HepG2 (cell line): ENCODE results near the gene ACSM3. TPM values are rescaled to one million over a fixed set of nuclear protein-coding genes. Genes with fewer than 3 reads are reported as not detected.
A peak's percentile ranks its signal among the peaks of the same experiment; 100 is the strongest.

Source experiments
- NFIC ChIP-seq: IDR thresholded peaks from 2 replicates; pipeline ENCODE4 v1.6.1; 2012; ENCODE audit warnings: mild to moderate bottlenecking, low read length, inconsistent platforms
- RAD51 ChIP-seq: fragments of 450-650 bp; IDR thresholded peaks from 2 replicates; pipeline ENCODE4 v1.6.1; 2016; ENCODE audit warnings: borderline replicate concordance
- SOX5 ChIP-seq: IDR thresholded peaks from 2 replicates; pipeline ENCODE4 v1.6.1; 2016; ENCODE audit warnings: borderline replicate concordance
- SSRP1 ChIP-seq: IDR thresholded peaks from 2 replicates; pipeline ENCODE4 v1.6.1; 2016; ENCODE audit warnings: control low read depth
- TBP ChIP-seq: sonication (generic); formaldehyde crosslinking; IDR thresholded peaks from 2 replicates; pipeline ENCODE4 v1.5.0; 2020; ENCODE audit warnings: missing genetic modification reagents
- ZFYVE20 ChIP-seq: sonication (generic); formaldehyde crosslinking; IDR thresholded peaks from 2 replicates; pipeline ENCODE4 v1.8.0; 2023; ENCODE audit warnings: low read depth, mild to moderate bottlenecking, moderate library complexity, missing genetic modification reagents, borderline replicate concordance
- ZNF552 ChIP-seq: sonication (generic); formaldehyde crosslinking; IDR thresholded peaks from 2 replicates; pipeline ENCODE4 v1.9.0; 2022; ENCODE audit warnings: missing genetic modification reagents, mild to moderate bottlenecking, borderline replicate concordance
- ZNF614 ChIP-seq: IDR thresholded peaks from 2 replicates; pipeline ENCODE4 v1.6.1; 2018; ENCODE audit warnings: missing biosample characterization, missing genetic modification reagents, inconsistent platforms, borderline replicate concordance
- ZNF775 ChIP-seq: sonication (generic); formaldehyde crosslinking; IDR thresholded peaks from 2 replicates; pipeline ENCODE4 v1.4.0; 2020; ENCODE audit warnings: missing genetic modification reagents, mild to moderate bottlenecking, moderate library complexity, borderline replicate concordance
- polyA plus RNA-seq, 8 experiments: library from polyadenylated mRNA; depleted of rRNA in 3 of 8; stranded (reverse) in 7 of 8; unstranded in 1 of 8; fragments of >200 nt; fragmentation: Illumina TruSeq in 4 of 8; extraction: Trizol in 4 of 8; gene quantifications; 2 replicates each; pipeline versions ENCODE4 v1.2.1 to v1.2.3, GENCODE V29; 2011 to 2016; ENCODE audit warnings: low read depth in 4 of 8, missing spikeins in 1 of 8, mixed read lengths in 1 of 8; ENCODE audit not compliant: insufficient read depth in 1 of 8
- total RNA-seq, 5 experiments: library from RNA; depleted of rRNA; stranded (reverse); fragments of >200 nt; fragmentation: Illumina TruSeq; extraction: Trizol; gene quantifications; 2 replicates each; pipeline ENCODE4 v1.2.3, GENCODE V29; 2016; ENCODE audit warnings: low read depth in 1 of 5
- TF ChIP-seq, protein P1 (sequence below): sonication (generic); formaldehyde crosslinking; IDR thresholded peaks from 2 replicates; pipeline ENCODE4 v1.4.0; 2020; ENCODE audit warnings: missing genetic modification reagents, borderline replicate concordance
- TF ChIP-seq, protein P2 (sequence below): sonication (generic); formaldehyde crosslinking; IDR thresholded peaks from 2 replicates; pipeline ENCODE4 v1.5.0; 2020; ENCODE audit warnings: missing genetic modification reagents
- TF ChIP-seq, protein P3 (sequence below): sonication (generic); formaldehyde crosslinking; IDR thresholded peaks from 2 replicates; pipeline ENCODE4 v1.4.0; 2020; ENCODE audit warnings: missing genetic modification reagents, mild to moderate bottlenecking, borderline replicate concordance
- TF ChIP-seq, protein P4 (sequence below): sonication (generic); formaldehyde crosslinking; IDR thresholded peaks from 2 replicates; pipeline ENCODE4 v1.5.1; 2020; ENCODE audit warnings: mild to moderate bottlenecking, moderate library complexity, missing genetic modification reagents
- TF ChIP-seq, protein P5 (sequence below): sonication (generic); formaldehyde crosslinking; IDR thresholded peaks from 2 replicates; pipeline ENCODE4 v1.8.1; 2023; ENCODE audit warnings: mild to moderate bottlenecking, moderate library complexity, missing genetic modification reagents
- TF ChIP-seq, protein P6 (sequence below): IDR thresholded peaks from 2 replicates; pipeline ENCODE4 v1.6.1; 2016; ENCODE audit warnings: missing compliant biosample characterization, missing genetic modification reagents, borderline replicate concordance

Gene ACSM3
- total and polyA plus RNA-seq, 2 of the 13 experiments (the other 11 are each of a cell fraction or from before 2014, with no cell fraction given), result 74.0 to 108 TPM

DNA sequence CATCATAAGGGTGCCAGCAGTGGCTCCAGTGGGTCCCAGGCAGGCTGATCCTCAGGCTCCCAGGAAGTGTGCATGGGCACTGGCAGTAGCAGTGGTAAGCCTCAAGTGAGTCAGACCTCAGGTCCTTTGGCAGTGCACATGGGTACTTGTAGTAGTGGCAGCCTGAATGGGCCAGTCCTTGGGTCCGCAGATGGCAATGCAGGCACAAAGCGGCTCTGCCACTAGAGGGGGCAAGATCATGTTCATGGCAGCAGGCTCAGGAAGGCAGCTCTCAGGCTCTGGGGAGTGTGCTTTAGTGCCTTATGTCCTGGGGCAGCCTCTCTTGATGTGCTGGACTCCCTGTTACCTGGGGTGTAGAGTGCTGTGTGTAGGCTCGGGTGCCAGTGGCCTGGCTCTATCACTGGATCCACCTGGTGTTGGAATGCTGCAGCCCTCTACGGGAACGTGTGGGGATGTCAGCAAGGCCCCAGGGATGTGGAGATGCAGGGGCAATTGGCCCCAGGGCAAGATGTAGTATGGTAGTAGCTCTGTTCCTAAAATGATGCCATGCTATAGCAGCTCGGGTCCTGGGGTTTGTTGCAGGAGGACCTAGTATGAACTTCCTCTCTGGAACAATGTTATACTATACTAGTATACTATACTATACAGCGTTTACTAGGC, 11.0 kb downstream of the ACSM3 start (continued):
- TF ChIP-seq TBP (CRISPR knock-in tag) (no peak), ZNF614 (CRISPR knock-in tag) (no peak), NFIC (no peak), ZNF775 (CRISPR knock-in tag) (no peak), SOX5 (CRISPR knock-in tag) (no peak), ZFYVE20 (no peak), ZNF552 (no peak), SSRP1 (no peak), RAD51 (no peak)
- TF ChIP-seq, protein P1, sequence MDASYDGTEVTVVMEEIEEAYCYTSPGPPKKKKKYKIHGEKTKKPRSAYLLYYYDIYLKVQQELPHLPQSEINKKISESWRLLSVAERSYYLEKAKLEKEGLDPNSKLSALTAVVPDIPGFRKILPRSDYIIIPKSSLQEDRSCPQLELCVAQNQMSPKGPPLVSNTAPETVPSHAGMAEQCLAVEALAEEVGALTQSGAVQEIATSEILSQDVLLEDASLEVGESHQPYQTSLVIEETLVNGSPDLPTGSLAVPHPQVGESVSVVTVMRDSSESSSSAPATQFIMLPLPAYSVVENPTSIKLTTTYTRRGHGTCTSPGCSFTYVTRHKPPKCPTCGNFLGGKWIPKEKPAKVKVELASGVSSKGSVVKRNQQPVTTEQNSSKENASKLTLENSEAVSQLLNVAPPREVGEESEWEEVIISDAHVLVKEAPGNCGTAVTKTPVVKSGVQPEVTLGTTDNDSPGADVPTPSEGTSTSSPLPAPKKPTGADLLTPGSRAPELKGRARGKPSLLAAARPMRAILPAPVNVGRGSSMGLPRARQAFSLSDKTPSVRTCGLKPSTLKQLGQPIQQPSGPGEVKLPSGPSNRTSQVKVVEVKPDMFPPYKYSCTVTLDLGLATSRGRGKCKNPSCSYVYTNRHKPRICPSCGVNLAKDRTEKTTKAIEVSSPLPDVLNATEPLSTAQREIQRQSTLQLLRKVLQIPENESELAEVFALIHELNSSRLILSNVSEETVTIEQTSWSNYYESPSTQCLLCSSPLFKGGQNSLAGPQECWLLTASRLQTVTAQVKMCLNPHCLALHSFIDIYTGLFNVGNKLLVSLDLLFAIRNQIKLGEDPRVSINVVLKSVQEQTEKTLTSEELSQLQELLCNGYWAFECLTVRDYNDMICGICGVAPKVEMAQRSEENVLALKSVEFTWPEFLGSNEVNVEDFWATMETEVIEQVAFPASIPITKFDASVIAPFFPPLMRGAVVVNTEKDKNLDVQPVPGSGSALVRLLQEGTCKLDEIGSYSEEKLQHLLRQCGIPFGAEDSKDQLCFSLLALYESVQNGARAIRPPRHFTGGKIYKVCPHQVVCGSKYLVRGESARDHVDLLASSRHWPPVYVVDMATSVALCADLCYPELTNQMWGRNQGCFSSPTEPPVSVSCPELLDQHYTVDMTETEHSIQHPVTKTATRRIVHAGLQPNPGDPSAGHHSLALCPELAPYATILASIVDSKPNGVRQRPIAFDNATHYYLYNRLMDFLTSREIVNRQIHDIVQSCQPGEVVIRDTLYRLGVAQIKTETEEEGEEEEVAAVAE, result no peak
- TF ChIP-seq, protein P2, sequence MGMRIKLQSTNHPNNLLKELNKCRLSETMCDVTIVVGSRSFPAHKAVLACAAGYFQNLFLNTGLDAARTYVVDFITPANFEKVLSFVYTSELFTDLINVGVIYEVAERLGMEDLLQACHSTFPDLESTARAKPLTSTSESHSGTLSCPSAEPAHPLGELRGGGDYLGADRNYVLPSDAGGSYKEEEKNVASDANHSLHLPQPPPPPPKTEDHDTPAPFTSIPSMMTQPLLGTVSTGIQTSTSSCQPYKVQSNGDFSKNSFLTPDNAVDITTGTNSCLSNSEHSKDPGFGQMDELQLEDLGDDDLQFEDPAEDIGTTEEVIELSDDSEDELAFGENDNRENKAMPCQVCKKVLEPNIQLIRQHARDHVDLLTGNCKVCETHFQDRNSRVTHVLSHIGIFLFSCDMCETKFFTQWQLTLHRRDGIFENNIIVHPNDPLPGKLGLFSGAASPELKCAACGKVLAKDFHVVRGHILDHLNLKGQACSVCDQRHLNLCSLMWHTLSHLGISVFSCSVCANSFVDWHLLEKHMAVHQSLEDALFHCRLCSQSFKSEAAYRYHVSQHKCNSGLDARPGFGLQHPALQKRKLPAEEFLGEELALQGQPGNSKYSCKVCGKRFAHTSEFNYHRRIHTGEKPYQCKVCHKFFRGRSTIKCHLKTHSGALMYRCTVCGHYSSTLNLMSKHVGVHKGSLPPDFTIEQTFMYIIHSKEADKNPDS (CRISPR knock-in tag), result no peak
- TF ChIP-seq, protein P3, sequence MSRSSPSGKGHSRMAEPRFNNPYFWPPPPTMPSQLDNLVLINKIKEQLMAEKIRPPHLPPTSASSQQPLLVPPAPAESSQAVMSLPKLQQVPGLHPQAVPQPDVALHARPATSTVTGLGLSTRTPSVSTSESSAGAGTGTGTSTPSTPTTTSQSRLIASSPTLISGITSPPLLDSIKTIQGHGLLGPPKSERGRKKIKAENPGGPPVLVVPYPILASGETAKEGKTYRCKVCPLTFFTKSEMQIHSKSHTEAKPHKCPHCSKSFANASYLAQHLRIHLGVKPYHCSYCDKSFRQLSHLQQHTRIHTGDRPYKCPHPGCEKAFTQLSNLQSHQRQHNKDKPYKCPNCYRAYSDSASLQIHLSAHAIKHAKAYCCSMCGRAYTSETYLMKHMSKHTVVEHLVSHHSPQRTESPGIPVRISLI (CRISPR knock-in tag), result no peak
- TF ChIP-seq, protein P4, sequence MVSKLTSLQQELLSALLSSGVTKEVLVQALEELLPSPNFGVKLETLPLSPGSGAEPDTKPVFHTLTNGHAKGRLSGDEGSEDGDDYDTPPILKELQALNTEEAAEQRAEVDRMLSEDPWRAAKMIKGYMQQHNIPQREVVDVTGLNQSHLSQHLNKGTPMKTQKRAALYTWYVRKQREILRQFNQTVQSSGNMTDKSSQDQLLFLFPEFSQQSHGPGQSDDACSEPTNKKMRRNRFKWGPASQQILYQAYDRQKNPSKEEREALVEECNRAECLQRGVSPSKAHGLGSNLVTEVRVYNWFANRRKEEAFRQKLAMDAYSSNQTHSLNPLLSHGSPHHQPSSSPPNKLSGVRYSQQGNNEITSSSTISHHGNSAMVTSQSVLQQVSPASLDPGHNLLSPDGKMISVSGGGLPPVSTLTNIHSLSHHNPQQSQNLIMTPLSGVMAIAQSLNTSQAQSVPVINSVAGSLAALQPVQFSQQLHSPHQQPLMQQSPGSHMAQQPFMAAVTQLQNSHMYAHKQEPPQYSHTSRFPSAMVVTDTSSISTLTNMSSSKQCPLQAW (CRISPR knock-in tag), result peak; percentile 22; the same call in 1 of the 2 replicates
- TF ChIP-seq, protein P5, sequence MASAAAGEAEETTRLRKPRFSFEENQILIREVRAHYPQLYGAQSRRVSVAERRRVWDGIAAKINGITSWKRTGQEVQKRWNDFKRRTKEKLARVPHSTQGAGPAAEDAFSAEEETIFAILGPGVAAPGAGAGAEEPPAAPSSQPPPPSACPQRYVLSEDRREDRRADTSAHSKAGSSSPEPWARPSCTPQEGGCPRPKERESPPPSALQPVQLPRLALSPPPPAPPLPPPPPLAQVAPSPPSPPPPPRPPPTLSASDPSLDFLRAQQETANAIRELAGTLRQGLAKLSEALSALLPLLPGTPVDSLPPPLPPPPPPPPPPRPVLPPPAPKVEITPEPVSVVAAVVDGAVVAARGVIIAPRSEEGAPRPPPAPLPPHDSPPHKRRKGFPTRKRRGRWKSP, result no peak
- TF ChIP-seq, protein P6, sequence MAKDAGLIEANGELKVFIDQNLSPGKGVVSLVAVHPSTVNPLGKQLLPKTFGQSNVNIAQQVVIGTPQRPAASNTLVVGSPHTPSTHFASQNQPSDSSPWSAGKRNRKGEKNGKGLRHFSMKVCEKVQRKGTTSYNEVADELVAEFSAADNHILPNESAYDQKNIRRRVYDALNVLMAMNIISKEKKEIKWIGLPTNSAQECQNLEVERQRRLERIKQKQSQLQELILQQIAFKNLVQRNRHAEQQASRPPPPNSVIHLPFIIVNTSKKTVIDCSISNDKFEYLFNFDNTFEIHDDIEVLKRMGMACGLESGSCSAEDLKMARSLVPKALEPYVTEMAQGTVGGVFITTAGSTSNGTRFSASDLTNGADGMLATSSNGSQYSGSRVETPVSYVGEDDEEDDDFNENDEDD (CRISPR knock-in tag), result no peak
